GM12865 (cell line): ENCODE results near the gene PPP1R10.

Source experiments
- DNase-seq: peaks from one replicate; pipeline ENCODE4 v3.0.0; 2010; ENCODE audit warnings: low read depth
- H3K4me3 ChIP-seq: 2 replicates; pipeline ENCODE4 v1.5.1; 2011; ENCODE audit warnings: mild to moderate bottlenecking, low read depth, low read length, control low read depth
- TF ChIP-seq, protein P1 (sequence below): IDR thresholded peaks from 2 replicates; pipeline ENCODE4 v1.5.1; 2011; ENCODE audit warnings: low read length, control low read depth, low read depth, inconsistent platforms; ENCODE audit not compliant: insufficient read depth; ENCODE audit errors: missing control alignments

The PPP1R10 gene

DNA sequence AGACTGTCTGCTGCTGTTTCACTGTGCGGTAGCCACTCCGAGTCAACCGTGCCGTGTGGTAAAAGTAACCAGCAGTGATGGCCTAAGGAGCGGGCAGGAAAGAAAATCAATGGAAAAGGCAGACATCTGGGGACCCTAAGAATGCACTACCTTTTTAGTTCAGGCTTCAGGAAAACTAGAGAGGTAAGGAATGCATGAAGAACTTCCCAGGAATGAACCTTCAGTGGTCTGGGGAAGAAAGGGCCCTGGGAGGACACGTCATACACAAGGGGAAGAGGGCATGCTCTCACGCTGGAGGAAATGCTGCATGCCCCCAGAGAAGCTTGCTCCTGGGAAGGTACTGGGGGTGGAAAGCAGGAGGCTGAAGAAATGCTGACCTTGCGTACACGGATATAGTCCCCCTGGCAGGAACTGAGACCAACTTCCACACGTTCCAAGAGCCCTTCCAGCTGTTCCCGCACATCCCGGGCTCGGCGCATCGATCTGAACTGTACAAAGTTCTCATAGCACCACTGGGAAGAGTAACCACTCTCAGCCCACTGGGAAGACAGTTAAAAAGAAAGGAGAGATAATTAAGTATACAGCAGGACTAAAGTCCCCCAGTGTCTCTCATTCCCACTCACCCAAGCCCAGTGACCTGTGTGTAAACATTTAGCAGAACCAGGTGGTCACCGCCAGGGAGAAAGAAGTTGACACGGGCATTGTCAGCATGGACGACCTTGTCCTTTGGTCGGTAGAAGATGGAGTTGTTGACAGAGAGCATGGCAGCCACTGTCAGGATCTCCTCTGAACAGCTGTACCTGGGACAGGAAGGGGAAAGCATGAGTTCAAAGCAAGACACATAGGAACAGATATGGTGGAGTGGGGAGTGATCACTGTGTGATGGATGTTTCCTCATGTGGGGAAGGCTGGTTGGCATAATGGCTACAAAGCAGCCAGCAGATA, 38.0 kb upstream of the PPP1R10 start:
- TF ChIP-seq, protein P1, sequence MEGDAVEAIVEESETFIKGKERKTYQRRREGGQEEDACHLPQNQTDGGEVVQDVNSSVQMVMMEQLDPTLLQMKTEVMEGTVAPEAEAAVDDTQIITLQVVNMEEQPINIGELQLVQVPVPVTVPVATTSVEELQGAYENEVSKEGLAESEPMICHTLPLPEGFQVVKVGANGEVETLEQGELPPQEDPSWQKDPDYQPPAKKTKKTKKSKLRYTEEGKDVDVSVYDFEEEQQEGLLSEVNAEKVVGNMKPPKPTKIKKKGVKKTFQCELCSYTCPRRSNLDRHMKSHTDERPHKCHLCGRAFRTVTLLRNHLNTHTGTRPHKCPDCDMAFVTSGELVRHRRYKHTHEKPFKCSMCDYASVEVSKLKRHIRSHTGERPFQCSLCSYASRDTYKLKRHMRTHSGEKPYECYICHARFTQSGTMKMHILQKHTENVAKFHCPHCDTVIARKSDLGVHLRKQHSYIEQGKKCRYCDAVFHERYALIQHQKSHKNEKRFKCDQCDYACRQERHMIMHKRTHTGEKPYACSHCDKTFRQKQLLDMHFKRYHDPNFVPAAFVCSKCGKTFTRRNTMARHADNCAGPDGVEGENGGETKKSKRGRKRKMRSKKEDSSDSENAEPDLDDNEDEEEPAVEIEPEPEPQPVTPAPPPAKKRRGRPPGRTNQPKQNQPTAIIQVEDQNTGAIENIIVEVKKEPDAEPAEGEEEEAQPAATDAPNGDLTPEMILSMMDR: no peak
- no peak overlapping the region for H3K4me3 ChIP-seq
- DNase-seq: no peak

DNA sequence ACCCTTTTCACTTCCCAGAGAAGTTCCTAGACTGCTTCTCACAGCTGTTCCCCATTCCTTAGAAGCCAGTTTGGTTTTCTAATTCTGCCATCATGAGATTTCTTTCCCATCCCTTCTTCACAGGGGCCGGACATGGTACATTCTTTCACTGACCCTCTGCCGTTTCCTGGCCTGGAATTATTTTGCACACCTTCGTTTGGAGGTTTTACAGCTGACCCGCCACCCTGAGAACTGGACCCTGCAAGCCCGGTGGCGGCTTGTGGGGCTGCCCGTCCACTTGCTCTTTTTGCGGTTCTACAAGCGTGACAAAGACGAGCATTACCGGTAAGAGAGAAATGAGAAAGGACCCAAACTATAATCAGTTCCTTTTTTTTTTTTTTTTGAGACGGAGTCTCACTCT, 34.1 kb upstream of the PPP1R10 start:
- no peak overlapping the region for H3K4me3 ChIP-seq
- TF ChIP-seq, protein P1: no peak
- no peak for DNase-seq

DNA sequence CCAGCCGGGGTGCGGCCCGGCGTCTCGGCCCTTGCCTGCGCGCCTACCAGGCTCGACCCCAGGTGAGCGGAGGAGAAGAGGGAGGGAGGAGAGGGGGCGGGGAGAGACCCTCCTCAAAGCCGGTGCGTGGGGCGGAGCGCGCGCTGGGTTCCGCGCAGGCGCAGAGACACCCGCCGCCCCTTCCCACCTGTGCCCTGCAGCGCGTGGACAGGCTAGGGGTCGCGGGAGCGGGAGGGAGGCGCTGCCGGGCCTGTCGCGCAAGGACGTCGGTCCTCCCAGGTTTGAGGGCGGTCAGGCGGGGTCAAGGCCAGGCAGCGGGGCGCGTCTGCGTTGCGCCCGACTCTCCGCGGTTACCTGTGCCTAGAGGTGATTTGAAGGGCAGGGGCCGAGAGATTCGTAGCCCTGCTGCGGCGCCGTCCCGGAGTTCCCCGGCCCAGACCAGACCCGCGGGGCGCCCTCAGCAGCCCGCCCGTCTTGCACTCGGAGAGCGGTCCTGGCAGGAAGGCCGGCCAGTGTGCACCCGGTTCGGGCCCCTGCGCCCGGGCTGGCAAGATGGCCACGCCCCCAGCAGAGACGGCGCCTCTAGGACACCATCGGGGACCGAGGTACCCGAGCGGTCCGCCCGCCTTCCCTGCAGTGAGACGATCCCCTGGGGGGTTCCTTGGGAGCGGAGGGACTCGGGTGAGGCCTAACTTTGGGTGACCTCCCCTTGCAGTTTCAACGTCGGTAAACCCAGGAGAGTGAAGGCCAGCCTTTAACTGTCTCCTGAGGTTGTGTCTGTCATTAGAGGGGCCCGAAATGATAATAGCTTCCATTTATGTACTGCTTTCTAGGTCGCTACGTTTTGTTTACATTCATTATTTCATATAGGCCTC, 30.4 kb upstream of the PPP1R10 start:
- peak; percentile 86 for DNase-seq
- TF ChIP-seq, protein P1: no peak
- H3K4me3 ChIP-seq: peak overlapping the region; percentile 77

DNA sequence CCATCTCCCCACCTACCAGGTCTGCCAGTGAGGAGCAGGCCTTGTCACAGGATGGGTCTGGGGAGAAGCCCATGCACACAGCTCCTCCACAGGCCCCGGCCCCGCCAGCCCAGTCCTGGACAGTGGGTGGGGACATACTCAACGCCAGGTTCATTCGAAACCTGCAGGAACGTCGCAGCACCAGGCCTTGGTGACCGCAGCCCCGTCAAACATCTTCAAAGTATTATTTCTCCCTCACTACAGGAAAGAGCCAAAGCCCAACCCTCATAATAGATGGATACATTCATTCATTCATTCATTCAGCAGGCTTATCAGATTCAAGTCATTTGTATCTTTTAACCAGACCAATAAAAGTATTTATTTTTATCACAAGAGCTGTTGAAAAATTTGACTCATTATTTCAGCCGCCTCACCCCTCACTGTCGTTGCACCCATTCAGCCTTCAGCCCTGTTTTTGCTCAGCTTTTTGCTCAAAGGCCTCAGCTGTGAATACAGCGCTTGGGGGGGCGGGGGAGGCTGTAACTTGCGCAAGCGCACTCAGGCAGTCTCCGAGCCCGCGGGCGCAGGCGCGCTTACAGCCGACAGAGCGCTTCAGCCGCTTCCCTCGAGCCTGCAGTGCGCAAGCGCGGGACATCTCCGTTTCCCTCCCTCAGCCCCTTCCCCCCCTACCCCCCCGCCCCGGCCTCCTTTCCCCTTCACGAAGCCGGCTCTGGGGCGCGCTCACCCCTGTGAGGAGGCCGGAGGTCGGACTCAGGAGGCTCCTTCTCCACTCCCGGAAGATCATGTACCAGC, 29.6 kb upstream of the PPP1R10 start, which contains the start of gene C6orf136:
Gene C6orf136, plus strand, starts transcription at position 684 of the 792 bp plus-strand sequence. Its CDS starts 99 bp downstream, at position 783.
- peak; percentile 98 for DNase-seq
- H3K4me3 ChIP-seq: peak within 1 kb of the TSS; percentile 77
- TF ChIP-seq, protein P1: no peak

DNA sequence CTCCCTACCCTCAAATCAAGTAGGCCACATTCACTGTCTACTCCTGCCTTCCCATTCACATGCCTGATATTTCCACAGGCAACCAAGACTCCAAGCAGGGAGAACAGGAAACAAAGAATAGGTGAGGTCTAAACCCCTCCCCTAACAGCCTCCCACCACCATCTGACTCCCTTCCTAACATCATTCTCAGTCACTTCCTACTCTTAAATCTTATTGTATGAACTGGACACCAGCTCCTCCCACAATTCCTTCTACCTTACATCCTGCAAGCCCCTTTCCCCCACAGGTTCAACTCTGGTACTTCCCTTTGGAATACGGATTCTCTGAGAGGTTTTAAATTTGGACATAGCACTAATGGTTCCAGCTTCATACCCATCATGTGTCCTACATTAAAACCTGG, 28.9 kb upstream of the PPP1R10 start:
- TF ChIP-seq, protein P1: no peak
- H3K4me3 ChIP-seq: no peak overlapping the region
- no peak for DNase-seq

DNA sequence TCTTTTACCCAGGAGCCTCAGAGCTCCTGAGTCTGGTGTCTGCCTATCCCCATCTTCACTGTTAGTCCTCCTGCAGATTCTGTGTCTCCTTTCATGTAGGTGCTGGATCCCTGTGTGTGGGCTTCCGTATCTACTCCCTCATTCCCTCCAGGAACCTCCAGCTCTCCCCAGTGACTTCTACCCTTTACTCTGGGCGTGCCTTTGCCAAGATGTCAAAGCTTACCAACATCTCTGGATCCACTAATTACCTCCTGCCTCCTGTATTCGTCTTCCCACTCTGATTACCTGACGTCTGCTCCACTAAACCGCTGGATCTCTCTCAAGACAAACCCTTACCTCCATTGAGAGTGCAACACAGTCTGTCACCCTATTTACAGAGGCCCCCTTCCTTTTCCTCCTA, 27.7 kb upstream of the PPP1R10 start:
- no peak overlapping the region for H3K4me3 ChIP-seq
- no peak for DNase-seq
- TF ChIP-seq, protein P1: no peak
